Fibroblast of skin of abdomen (primary cell): ENCODE data around the gene MTMR11.
"Not testable (repeated sequence)": the region's sequence is repeated elsewhere in the genome, so short reads cannot be mapped to it uniquely, and the experiment has no call there.

Experiments
- DNase-seq: peaks from one replicate; pipeline ENCODE4 v3.0.0-alpha.2; 2013

Gene MTMR11

DNA sequence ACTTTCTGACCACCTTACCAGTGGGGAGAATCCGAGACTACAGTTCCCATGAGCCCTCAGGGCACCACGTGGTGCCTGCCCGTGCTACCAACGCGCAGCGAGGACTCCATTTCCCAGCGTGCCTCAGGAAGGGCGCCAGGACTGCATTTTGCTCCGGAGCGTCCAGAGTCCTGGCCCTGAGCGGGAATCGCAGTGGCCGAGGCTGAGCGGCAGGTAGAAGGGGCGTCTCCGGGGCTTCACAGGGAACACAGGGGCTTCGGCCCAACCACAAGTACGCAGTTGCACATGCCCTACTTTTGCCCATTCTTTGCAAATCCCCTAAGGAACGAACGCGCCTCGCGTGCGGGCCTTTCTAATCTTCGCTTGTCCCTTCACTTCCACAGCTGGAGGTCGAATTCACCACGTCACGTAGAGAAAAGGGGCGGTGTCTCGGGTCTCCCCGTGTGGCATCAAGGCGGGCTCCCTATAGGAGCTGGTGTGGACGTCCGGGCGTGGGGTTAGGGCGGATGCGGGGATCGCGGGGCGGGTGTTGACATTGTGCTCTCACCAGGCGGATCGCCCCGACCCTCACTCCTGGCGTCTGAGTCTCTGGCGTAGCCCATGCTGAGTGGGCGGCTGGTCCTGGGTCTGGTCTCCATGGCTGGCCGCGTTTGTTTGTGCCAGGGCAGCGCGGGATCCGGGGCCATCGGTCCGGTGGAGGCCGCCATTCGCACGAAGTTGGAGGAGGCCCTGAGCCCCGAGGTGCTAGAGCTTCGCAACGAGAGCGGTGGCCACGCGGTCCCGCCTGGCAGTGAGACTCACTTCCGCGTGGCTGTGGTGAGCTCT lies 37.0 kb downstream of the MTMR11 start, which contains the start of gene BOLA1:
Gene BOLA1 (plus strand): TSS at position 109 of the 825 bp plus-strand sequence. CDS start 492 bp downstream, at position 601.
- DNase-seq, result peak; percentile 92

DNA sequence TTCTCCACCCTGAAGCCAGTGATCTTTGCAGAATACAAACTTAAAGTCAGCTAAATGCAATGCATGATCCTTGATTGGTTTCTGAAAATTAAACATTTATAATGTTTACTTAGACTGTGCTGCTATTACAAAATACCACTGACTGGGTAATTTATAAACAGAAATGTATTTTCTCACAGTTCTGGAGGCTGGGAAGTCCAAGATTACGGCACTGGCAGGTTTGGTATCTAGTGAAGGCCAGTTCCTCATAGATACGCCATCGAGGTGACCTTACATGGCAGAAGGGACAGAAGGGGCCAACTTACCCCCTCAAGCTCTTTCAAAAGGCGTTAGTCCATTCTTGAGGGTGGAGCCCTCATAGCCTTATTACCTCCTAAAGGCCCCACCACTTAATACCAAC lies 40.1 kb downstream of the MTMR11 start:
- DNase-seq, result no peak

DNA sequence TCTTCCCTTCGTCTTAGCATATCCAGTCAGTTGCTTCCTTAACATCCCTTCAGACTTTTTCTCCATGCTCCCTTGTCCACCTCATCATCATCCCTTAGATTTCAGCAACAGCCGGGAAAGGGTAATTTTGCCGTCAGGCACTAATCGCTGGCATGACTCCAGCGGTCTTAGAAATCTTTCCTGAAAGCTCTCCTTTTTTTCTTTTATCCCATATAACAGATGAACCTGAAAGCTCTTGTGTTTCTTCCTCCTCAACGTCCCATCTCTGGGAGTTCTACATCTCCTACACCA lies 47.7 kb downstream of the MTMR11 start:
- DNase-seq, result peak; percentile 52

DNA sequence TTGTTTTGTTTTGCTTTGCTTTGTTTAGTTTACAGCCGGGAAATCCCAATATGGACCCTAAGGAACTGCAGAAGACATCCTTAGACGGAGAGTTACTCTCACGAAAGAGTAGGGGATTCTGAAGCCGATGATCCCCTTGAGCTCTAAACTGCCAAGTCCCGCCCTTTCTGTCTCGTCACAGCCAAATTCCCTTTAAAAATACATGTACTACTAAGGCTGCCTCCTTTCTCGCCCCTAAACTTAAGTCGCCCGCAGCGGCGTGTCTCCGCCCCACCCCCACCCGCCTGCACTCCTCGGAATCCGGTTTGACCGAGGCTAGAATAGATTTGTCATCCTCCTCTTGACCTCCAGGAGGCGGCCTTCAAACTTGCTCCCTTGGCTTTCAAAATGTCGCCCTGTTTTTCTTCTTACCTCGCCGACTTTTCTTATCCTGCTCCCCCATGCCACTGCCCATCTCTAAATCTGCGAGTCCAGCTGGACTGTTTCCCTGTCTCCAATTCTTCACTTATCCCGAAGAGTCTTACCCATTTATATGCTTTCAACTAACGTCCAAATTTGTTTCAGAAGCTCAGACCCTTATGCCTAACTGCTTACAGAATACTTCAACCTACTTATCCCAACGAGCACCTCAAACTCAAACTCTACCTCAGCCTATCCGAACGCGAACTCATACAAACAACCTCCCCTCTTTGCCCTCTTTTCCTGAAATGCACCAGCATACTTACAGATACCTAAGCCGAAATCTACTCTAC lies 48.3 kb downstream of the MTMR11 start:
- peak; percentile 92 for DNase-seq

DNA sequence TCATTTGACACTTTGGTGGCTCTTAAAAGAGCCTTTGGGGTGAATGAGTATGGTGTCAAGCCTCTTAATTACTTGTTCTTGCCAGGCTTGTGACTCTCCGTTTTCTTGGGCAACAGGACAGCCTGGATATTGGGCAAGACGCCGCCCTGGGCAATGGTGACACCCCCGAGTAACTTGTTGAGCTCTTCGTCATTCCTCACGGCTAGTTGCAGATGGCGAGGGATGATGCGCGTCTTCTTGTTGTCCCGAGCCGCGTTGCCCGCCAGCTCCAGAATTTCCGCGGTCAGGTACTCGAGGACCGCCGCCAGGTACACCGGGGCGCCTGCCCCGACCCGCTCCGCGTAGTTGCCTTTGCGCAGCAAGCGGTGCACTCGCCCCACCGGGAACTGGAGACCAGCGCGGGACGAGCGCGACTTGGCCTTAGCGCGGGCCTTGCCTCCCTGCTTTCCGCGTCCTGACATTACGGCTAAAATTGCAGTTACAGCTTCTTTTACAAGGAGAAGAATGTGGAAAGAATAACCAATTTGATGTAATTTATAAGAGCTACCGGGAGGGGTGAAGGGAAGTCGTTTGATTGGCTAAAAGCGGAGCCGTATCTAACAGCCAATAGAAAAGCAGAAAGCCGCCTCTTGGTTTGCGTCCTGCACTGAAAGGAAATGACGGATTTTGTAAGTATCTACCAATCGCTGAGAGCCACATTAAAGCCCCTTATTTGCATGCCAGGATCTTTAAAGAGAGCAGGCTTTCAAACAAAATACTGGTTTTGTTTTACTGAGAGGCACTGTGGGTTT lies 49.0 kb downstream of the MTMR11 start:
- peak; percentile 99 for DNase-seq

DNA sequence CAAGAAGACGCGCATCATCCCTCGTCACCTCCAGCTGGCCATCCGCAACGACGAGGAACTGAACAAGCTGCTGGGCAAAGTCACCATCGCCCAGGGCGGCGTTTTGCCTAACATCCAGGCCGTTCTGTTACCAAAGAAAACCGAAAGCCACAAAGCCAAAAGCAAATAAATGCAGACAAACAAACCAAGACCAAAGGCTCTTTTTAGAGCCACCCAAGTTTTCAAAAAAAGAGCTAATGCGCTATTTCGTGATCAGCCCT lies 49.6 kb downstream of the MTMR11 start:
- DNase-seq, result not testable (repeated sequence)

DNA sequence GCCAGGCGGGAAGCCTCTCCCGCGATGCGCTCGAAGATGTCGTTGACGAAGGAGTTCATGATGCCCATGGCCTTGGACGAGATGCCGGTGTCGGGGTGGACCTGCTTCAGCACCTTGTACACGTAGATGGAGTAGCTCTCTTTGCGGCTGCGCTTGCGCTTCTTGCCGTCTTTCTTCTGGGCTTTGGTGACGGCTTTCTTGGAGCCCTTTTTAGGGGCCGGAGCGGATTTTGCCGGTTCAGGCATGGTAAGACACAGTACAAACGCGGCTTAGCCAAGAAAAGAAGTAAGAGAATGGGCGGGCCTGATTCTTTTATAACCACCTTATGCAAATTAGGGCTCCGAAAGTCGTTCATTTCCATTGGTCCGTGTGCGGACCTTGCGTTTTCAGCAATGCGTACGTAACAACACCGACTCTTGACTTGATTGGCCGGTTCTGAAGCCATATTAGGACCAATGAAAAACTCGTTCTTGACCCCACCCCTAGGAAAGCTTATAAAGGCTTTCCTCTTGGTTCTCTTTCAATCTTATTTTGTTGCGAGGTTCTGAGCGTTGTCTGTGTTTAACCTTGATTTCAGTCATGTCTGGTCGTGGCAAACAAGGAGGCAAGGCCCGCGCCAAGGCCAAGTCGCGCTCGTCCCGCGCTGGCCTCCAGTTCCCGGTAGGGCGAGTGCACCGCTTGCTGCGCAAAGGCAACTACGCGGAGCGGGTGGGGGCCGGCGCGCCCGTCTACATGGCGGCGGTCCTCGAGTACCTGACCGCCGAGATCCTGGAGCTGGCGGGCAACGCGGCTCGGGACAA lies 50.1 kb downstream of the MTMR11 start:
- peak; percentile 100 for DNase-seq

DNA sequence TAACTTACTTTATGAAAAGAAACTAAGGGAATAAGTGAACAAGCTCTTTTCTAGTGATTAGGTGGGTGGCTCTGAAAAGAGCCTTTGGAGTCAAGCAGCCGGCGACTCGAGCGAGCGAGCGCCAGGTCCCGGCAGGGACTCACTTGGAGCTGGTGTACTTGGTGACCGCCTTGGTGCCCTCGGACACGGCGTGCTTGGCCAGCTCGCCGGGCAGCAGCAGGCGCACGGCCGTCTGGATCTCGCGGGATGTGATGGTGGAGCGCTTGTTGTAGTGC lies 50.6 kb downstream of the MTMR11 start:
- DNase-seq, result peak; percentile 28

DNA sequence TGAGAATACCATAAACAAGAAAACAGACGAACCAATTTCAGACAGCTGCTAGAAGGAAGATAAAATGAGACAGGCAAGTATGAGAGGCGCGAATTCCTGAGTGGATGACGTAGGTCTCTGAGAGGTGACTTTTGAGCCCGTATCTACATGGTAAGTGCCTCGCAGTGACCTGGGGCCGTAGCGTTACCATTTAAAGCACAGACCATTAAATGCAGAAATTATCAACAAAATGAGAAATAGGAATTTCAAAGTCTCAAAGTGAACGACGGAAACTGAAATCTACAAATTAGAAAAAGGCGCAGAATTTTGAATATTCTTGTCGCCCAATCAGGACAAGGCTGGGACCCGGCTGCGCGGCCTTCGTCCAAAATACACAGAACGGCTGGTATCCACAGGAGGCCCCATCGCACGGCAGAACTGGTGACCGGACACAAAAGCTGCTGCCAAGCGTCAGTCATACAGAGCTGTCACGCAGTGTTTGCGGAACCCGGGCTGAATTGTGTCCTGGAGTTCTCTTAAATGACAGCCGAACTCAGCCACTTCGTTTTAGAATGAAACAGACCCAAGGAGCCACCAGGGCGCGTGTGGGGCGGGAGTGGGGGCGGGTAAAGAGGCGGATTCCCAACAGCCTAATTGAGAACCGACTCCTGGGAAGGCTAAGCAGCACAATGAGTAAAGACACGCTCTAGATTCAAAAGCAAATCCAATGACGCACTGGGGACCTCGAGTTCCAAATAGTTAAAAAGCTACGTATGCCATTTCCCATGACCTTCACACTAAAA lies 51.1 kb downstream of the MTMR11 start:
- peak; percentile 83 for DNase-seq

DNA sequence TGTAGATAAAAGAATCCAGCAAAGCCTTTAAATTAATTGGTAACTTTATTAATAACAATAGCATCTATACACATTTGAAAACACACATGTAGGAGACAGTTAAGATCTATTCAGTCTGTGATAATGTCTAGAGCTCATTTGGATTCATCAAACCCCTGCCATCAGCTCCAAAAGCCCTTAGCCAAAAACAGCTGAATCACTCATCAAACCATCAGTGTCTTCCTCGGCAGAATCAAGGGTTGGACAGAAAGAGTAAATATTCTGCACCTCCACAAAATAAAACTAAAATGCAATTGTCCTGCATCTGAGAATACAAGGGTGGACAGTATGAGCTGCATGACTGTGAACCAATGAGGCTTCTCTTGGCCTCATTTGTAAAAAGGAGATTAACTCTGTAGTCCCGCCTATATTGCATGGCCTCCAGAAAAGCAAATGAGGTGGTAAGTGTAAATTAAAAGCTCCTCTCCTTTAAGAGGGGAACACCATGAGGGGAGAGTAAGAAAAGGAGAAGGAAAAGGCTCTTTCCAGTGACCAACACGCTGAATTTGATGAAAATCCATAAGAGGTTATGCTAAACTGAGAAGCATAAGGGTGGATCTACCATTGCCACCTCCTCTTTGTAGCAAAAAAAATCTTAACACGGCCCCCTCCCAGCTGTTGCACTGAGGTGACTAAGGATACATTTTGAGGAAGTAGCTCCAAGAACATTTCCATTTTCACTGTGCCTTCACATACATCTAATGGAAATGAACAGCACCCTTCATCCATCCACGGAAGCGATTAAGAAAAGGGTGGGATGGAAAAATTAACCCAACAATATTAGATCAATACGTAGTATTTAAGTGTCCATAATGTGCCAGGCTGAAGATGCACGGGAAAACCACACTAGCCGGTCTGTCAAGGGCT lies 52.0 kb downstream of the MTMR11 start:
- DNase-seq, result peak; percentile 4

DNA sequence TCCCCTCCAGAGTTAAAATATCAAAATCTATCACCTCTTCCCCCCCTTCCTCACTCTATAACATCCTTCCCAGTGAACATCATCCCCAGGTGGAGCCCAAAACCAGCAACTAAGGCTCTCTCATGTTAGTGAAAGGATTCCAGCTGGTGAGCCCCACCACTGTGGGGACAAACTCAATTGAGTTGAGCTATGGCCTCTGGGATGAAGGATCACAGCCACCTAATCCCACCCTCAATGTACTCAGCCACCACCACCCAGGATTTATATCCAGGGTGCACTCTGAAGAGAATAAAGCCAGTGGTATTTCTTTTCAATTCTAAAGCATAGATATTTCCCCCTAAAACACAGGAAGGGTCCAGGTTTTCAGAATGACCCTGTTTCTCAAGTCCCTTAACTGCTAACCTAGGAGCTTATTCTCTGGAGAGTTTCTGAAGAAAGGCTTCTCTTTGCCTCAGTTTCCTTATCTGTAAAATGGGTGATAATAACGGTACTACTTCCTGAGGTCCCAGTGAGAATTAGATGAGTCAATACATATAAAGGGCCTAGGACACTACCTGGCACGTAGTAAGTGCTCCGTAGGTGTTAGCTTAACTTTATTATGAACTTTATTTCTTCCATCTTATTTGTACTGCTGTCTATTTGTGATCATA lies 53.0 kb downstream of the MTMR11 start:
- no peak for DNase-seq

DNA sequence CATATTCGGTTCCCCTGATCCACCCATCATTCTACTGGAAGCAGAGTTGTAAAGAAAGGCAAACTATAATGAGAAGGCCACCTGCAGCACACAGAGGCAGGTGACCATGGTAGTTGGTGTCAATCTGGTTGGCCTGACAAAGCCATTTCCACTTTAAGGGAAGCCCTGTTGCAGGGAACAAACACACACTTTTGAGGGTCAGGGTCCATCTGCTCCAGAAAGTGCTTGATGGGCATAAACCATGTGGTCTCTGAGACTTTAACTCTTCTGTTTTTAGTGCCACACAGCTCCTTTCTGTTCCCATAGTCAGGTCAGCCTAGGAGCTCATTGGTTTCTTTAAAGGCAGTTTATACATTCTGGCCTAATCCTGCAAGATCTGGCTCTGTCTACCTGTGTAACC lies 54.8 kb downstream of the MTMR11 start:
- no peak for DNase-seq

DNA sequence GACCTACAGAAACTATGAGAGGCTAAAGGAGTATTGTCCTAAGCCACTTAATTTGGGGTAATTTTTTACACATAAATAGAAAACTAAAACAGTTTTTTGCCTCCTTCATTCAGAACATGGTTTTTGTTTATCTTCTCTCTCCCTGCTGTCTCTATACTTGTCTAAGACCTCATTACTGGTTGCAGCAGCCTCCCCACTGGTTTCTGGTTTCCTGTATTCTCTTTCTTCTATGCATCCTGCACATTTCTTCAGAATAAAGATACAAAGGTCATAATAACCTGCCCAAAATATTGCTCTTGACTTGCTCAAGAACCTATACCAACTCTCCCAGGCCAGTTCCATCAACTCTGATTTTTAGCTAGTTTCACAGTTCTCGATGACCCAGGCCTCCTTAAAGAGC lies 57.1 kb downstream of the MTMR11 start:
- DNase-seq, result no peak
